ENCODE measurements around the gene IL1RAPL1.

- TF ChIP-seq CTCF (IDR thresholded peaks at IDR 0.05) (no peak), TAF1 (IDR thresholded peaks at IDR 0.05; ENCODE audit: borderline replicate concordance, low read depth, low read length) (no peak), YY1 (IDR thresholded peaks at IDR 0.05; ENCODE audit: low read depth) (no peak), REST (IDR thresholded peaks at IDR 0.05; ENCODE audit: low read depth, low read length) (no peak)
Observed at GRCh38 chrX:29561417-29561816, 974.2 kb downstream of the IL1RAPL1 start.

All from SK-N-SH (cell line).